ENCODE measurements around the gene PARD6G. TPM values are rescaled to one million over a fixed set of nuclear protein-coding genes. Genes with fewer than 3 reads are reported as not detected.

Gene PARD6G
- total RNA-seq, 1 donor from 2014 or later = 21.8 TPM

GRCh38 chr18:80172056-80172455 lies 75.3 kb downstream of the PARD6G start:
- H3K9me3 Mint-ChIP-seq = peaks cover 5% of the 10 kb centered on the region
- no peaks in the 10 kb centered on the region for H3F3A ChIP-seq (ENCODE audit: low read depth)
- peaks cover 34% of the 10 kb centered on the region for H3K4me1 Mint-ChIP-seq
- no peak for TF ChIP-seq EZH2phosphoT487 (IDR thresholded peaks at IDR 0.05)
- TF ChIP-seq CTCF (IDR thresholded peaks at IDR 0.05) = no peak
- TF ChIP-seq EZH2 (IDR thresholded peaks at IDR 0.05) = no peak
- H3K9me3 ChIP-seq (ENCODE audit: low read depth) = no peaks in the 10 kb centered on the region
- no peak overlapping the region for H3K27ac ChIP-seq
- H3K4me1 ChIP-seq = no peaks in the 10 kb centered on the region
- H4K20me1 ChIP-seq (ENCODE audit: low read depth) = peaks cover 4% of the 10 kb centered on the region
- no peak overlapping the region for H3K9ac ChIP-seq
- no peaks in the 10 kb centered on the region for H3K79me2 ChIP-seq (ENCODE audit: low read depth)
- H3K4me3 ChIP-seq = no peak overlapping the region
- H3K4me3 Mint-ChIP-seq = no peak overlapping the region
- no peaks in the 10 kb centered on the region for H3K36me3 ChIP-seq
- peaks cover 2% of the 10 kb centered on the region for H3K27me3 Mint-ChIP-seq (ENCODE audit: insufficient read depth, low read depth)
- H3K27me3 ChIP-seq = no peaks in the 10 kb centered on the region
- no peak overlapping the region for H3K27ac Mint-ChIP-seq
- no peak overlapping the region for H3K4me2 ChIP-seq
- DNase-seq (ENCODE audit: low spot score) = no peak
- peaks cover 20% of the 10 kb centered on the region for H3K36me3 Mint-ChIP-seq
- H2AFZ ChIP-seq (replicated peaks) = no peak overlapping the region

GRCh38 chr18:80171054-80171872 lies 76.1 kb downstream of the PARD6G start:
- no peak overlapping the region for H3K4me3 ChIP-seq
- peak; percentile 65 for DNase-seq (ENCODE audit: low spot score)
- H3K27me3 Mint-ChIP-seq (ENCODE audit: insufficient read depth, low read depth) = peaks cover 5% of the 10 kb centered on the region
- H3K36me3 Mint-ChIP-seq = peaks cover 24% of the 10 kb centered on the region
- peaks cover 31% of the 10 kb centered on the region for H3K4me1 Mint-ChIP-seq
- no peaks in the 10 kb centered on the region for H3K27me3 ChIP-seq
- H3K9ac ChIP-seq = no peak overlapping the region
- no peaks in the 10 kb centered on the region for H3F3A ChIP-seq (ENCODE audit: low read depth)
- peaks cover 4% of the 10 kb centered on the region for H4K20me1 ChIP-seq (ENCODE audit: low read depth)
- H3K27ac Mint-ChIP-seq = no peak overlapping the region
- no peak for TF ChIP-seq EZH2 (IDR thresholded peaks at IDR 0.05)
- peak; percentile 99 for TF ChIP-seq CTCF (IDR thresholded peaks at IDR 0.05)
- H3K4me1 ChIP-seq = no peaks in the 10 kb centered on the region
- no peak overlapping the region for H2AFZ ChIP-seq (replicated peaks)
- no peak overlapping the region for H3K4me3 Mint-ChIP-seq
- no peaks in the 10 kb centered on the region for H3K79me2 ChIP-seq (ENCODE audit: low read depth)
- no peak overlapping the region for H3K4me2 ChIP-seq
- H3K9me3 ChIP-seq (ENCODE audit: low read depth) = no peaks in the 10 kb centered on the region
- no peak overlapping the region for H3K27ac ChIP-seq
- no peaks in the 10 kb centered on the region for H3K36me3 ChIP-seq
- peaks cover 9% of the 10 kb centered on the region for H3K9me3 Mint-ChIP-seq

- no peak overlapping the region for H3K4me2 ChIP-seq
- peaks cover 15% of the 10 kb centered on the region for H3K9me3 Mint-ChIP-seq
- H3K4me1 Mint-ChIP-seq = peaks cover 23% of the 10 kb centered on the region
Measured at GRCh38 chr18:80170395-80171053, 76.8 kb downstream of the PARD6G start.

More at GRCh38 chr18:80170395-80171053, 76.8 kb downstream of the PARD6G start:
- Histone ChIP-seq H3F3A (ENCODE audit: low read depth) (no peaks in the 10 kb centered on the region), H4K20me1 (ENCODE audit: low read depth) (peaks cover 4% of the 10 kb centered on the region), H3K27ac (no peak overlapping the region), H3K9me3 (ENCODE audit: low read depth) (no peaks in the 10 kb centered on the region), H3K27me3 (no peaks in the 10 kb centered on the region), H3K36me3 (no peaks in the 10 kb centered on the region), H3K4me3 (no peak overlapping the region), H2AFZ (replicated peaks) (no peak overlapping the region), H3K4me1 (no peaks in the 10 kb centered on the region), H3K9ac (no peak overlapping the region), H3K79me2 (ENCODE audit: low read depth) (no peaks in the 10 kb centered on the region)
- Mint-ChIP-seq H3K36me3 (peaks cover 25% of the 10 kb centered on the region), H3K27ac (peak overlapping the region; percentile 57), H3K27me3 (ENCODE audit: insufficient read depth, low read depth) (peaks cover 5% of the 10 kb centered on the region), H3K4me3 (no peak overlapping the region)
- DNase-seq (ENCODE audit: low spot score) = no peak
- no peak for TF ChIP-seq EZH2 (IDR thresholded peaks at IDR 0.05)
- no peak for TF ChIP-seq CTCF (IDR thresholded peaks at IDR 0.05)
- TF ChIP-seq EZH2phosphoT487 (IDR thresholded peaks at IDR 0.05) = no peak

Data from neural progenitor cell (in vitro differentiated cells).